Neural progenitor cell (in vitro differentiated cells): Measurements from ENCODE around the gene LILRA6. TPM values are rescaled to one million over a fixed set of nuclear protein-coding genes. Genes with fewer than 3 reads are reported as not detected.

Experiments
- DNase-seq: peaks from one replicate; pipeline ENCODE4 v3.0.0-alpha.2; 2016; ENCODE audit warnings: low spot score
- H2AFZ ChIP-seq: fragments of 200-600 bp; sonication (generic); replicated peaks from 2 replicates; pipeline ENCODE4 v1.6.1; 2016; ENCODE audit warnings: antibody characterized with exemption
- H3F3A ChIP-seq: fragments of 200-600 bp; sonication (generic); 2 replicates; pipeline ENCODE4 v1.6.1; 2016; ENCODE audit warnings: antibody characterized with exemption, low read depth
- H3K27ac ChIP-seq: fragments of 200-600 bp; sonication (generic); 2 replicates; pipeline ENCODE4 v1.5.1; 2016; ENCODE audit warnings: mild to moderate bottlenecking
- H3K27me3 ChIP-seq: fragments of 200-600 bp; sonication (generic); 2 replicates; pipeline ENCODE4 v1.6.1; 2016; ENCODE audit warnings: mild to moderate bottlenecking, moderate library complexity
- H3K36me3 ChIP-seq: fragments of 200-600 bp; sonication (generic); 2 replicates; pipeline ENCODE4 v1.5.1; 2016
- H3K4me1 ChIP-seq: fragments of 200-600 bp; sonication (generic); 2 replicates; pipeline ENCODE4 v1.6.1; 2016; ENCODE audit warnings: mixed run types
- H3K4me2 ChIP-seq: fragments of 200-600 bp; sonication (generic); 2 replicates; pipeline ENCODE4 v1.6.1; 2016
- H3K4me3 ChIP-seq: fragments of 200-600 bp; sonication (generic); 2 replicates; pipeline ENCODE4 v1.5.1; 2016
- H3K79me2 ChIP-seq: fragments of 200-600 bp; sonication (generic); 2 replicates; pipeline ENCODE4 v1.6.1; 2016; ENCODE audit warnings: low read depth
- H3K9ac ChIP-seq: fragments of 200-600 bp; sonication (generic); 2 replicates; pipeline ENCODE4 v1.6.1; 2016
- H3K9me3 ChIP-seq: fragments of 200-600 bp; sonication (generic); 2 replicates; pipeline ENCODE4 v1.5.1; 2016; ENCODE audit warnings: low read depth
- H4K20me1 ChIP-seq: fragments of 200-600 bp; sonication (generic); 2 replicates; pipeline ENCODE4 v1.6.1; 2016; ENCODE audit warnings: low read depth
- H3K27ac Mint-ChIP-seq: 3 replicates; pipeline ENCODE4 v1.8.0; 2021; ENCODE audit warnings: mixed read lengths
- H3K27me3 Mint-ChIP-seq: 2 replicates; pipeline ENCODE4 v1.8.0; 2022; ENCODE audit warnings: low read depth, mild to moderate bottlenecking, inconsistent platforms, moderate library complexity, mixed read lengths; ENCODE audit not compliant: insufficient read depth
- H3K36me3 Mint-ChIP-seq: 3 replicates; pipeline ENCODE4 v1.8.0; 2021; ENCODE audit warnings: mixed read lengths
- H3K4me1 Mint-ChIP-seq: 3 replicates; pipeline ENCODE4 v1.8.0; 2021; ENCODE audit warnings: mixed read lengths
- H3K4me3 Mint-ChIP-seq: 3 replicates; pipeline ENCODE4 v1.8.0; 2021; ENCODE audit warnings: mild to moderate bottlenecking, moderate library complexity, mixed read lengths
- H3K9me3 Mint-ChIP-seq: 3 replicates; pipeline ENCODE4 v1.8.0; 2020; ENCODE audit warnings: mixed read lengths
- EZH2 ChIP-seq: fragments of 200-600 bp; sonication (generic); IDR thresholded peaks from 2 replicates; pipeline ENCODE4 v1.6.1; 2017; ENCODE audit warnings: antibody characterized with exemption, mild to moderate bottlenecking, moderate library complexity
- EZH2phosphoT487 ChIP-seq: fragments of 200-600 bp; sonication (generic); IDR thresholded peaks from 2 replicates; pipeline ENCODE4 v1.6.1; 2017; ENCODE audit warnings: antibody characterized with exemption
- total RNA-seq: library from RNA; depleted of rRNA; stranded (reverse); fragments of >200 nt; gene quantifications from 2 replicates; pipeline ENCODE4 v1.2.3, GENCODE V29; 2015; ENCODE audit warnings: low replicate concordance
- TF ChIP-seq, protein P1 (sequence below): fragments of 200-600 bp; sonication (generic); IDR thresholded peaks from 2 replicates; pipeline ENCODE4 v1.5.1; 2017; ENCODE audit warnings: antibody characterized with exemption, mild to moderate bottlenecking

Gene LILRA6
- total RNA-seq, 1 donor from 2014 or later = not detected

DNA sequence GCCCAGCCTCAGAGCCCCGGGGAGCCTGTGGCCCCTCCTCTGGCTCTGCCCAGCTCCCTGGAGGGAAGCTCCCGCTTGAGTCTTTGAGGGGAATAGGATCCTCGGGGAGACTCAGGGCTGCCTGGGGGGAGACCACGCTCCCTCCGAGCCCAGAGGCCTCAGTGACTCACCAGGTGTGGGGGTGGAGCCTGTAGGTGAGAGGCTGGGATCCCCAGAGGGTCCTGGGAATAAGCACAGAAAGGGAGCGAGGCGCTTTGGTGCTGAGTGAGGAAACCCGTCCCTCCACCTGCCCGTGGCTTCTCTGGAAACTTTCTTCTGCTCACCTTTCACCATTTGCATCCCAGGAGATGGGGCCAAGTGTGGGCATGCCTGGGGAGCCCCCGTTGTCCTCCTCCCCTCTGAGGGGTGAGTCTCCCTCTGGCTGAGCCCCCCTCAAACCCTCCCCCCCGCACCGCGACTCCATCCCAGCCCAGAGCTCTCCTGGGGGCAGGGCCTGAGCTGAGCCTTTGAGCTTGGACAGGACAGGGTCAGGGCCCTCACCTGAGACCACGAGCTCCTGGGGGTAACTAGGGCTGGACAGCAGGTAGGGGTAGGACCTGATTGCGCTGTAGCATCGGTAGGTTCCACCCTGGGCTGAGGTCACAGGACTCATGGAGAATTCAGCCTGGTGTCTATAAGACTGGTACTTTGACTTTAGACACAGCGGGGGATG lies 11.8 kb upstream of the LILRA6 start:
- H3K9me3 Mint-ChIP-seq = no peaks in the 10 kb centered on the region
- Histone ChIP-seq H3K9me3 (no peaks in the 10 kb centered on the region), H3K27ac (no peak overlapping the region), H3K4me2 (no peak overlapping the region), H3K4me3 (no peak overlapping the region), H3K27me3 (peaks cover 12% of the 10 kb centered on the region), H3K79me2 (no peaks in the 10 kb centered on the region), H3K4me1 (no peaks in the 10 kb centered on the region), H3F3A (no peaks in the 10 kb centered on the region), H4K20me1 (no peaks in the 10 kb centered on the region), H3K36me3 (no peaks in the 10 kb centered on the region), H3K9ac (no peak overlapping the region), H2AFZ (no peak overlapping the region)
- H3K36me3 Mint-ChIP-seq = peaks cover 3% of the 10 kb centered on the region
- H3K27ac Mint-ChIP-seq = no peak overlapping the region
- H3K4me3 Mint-ChIP-seq = no peak overlapping the region
- DNase-seq = no peak
- peaks cover 7% of the 10 kb centered on the region for H3K4me1 Mint-ChIP-seq
- TF ChIP-seq, protein P1, sequence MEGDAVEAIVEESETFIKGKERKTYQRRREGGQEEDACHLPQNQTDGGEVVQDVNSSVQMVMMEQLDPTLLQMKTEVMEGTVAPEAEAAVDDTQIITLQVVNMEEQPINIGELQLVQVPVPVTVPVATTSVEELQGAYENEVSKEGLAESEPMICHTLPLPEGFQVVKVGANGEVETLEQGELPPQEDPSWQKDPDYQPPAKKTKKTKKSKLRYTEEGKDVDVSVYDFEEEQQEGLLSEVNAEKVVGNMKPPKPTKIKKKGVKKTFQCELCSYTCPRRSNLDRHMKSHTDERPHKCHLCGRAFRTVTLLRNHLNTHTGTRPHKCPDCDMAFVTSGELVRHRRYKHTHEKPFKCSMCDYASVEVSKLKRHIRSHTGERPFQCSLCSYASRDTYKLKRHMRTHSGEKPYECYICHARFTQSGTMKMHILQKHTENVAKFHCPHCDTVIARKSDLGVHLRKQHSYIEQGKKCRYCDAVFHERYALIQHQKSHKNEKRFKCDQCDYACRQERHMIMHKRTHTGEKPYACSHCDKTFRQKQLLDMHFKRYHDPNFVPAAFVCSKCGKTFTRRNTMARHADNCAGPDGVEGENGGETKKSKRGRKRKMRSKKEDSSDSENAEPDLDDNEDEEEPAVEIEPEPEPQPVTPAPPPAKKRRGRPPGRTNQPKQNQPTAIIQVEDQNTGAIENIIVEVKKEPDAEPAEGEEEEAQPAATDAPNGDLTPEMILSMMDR = no peak
- TF ChIP-seq EZH2 (no peak), EZH2phosphoT487 (no peak)
- H3K27me3 Mint-ChIP-seq = peaks cover 17% of the 10 kb centered on the region

DNA sequence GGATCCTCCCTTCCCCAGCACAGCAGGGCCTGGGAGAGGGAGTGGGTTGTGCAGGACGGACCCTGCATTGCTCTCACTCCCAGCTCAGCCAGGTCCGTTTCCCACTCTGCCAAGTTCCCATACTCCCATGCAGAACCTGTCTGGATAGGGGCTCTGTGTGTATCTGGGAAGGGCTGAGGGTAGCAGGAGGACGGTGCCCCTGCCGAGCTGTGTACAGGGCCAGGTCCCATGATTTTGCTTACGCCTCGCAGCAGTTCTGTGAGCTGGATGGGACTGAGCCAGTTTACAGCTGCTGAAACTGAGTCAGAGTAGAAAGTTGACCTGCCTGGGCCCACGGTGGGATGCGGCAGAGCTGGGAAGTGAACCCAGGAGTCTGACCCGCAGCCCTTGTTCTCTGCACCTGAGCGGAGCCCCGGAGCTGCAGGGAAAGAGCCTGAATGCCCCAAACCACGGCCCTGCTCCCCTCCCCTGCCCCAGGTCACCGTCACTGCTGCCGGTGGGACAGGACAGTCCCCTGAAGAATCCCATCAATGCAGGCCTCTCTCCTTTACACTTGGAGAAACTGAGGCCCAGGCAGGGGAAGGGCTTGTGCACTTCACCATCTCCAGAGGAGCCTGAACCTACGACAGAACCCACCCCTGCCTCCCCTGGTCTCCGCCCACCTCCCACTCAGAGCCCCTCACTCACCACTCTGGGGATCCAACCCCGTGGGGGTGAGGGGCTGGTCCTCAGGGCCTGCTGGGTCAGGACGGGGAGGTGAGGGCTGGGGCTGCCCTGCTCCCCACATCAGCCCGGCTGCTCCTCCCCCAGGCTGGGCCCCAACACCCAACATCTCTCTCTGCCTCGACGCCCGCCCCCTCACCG lies 11.0 kb upstream of the LILRA6 start:
- H3K4me1 ChIP-seq = no peaks in the 10 kb centered on the region
- no peak overlapping the region for H3K4me3 ChIP-seq
- H3K27ac Mint-ChIP-seq = no peak overlapping the region
- no peak for TF ChIP-seq EZH2phosphoT487
- no peak for TF ChIP-seq EZH2
- TF ChIP-seq, protein P1 = no peak
- H3K36me3 ChIP-seq = no peaks in the 10 kb centered on the region
- no peak overlapping the region for H3K27ac ChIP-seq
- peaks cover 17% of the 10 kb centered on the region for H3K27me3 Mint-ChIP-seq
- H3K9me3 Mint-ChIP-seq = no peaks in the 10 kb centered on the region
- peaks cover 16% of the 10 kb centered on the region for H3K27me3 ChIP-seq
- H3K4me2 ChIP-seq = no peak overlapping the region
- no peaks in the 10 kb centered on the region for H4K20me1 ChIP-seq
- H3K9me3 ChIP-seq = no peaks in the 10 kb centered on the region
- DNase-seq = no peak
- H2AFZ ChIP-seq = no peak overlapping the region
- no peak overlapping the region for H3K4me3 Mint-ChIP-seq
- peaks cover 7% of the 10 kb centered on the region for H3K4me1 Mint-ChIP-seq
- H3K79me2 ChIP-seq = no peaks in the 10 kb centered on the region
- H3F3A ChIP-seq = no peaks in the 10 kb centered on the region
- peaks cover 3% of the 10 kb centered on the region for H3K36me3 Mint-ChIP-seq
- no peak overlapping the region for H3K9ac ChIP-seq

DNA sequence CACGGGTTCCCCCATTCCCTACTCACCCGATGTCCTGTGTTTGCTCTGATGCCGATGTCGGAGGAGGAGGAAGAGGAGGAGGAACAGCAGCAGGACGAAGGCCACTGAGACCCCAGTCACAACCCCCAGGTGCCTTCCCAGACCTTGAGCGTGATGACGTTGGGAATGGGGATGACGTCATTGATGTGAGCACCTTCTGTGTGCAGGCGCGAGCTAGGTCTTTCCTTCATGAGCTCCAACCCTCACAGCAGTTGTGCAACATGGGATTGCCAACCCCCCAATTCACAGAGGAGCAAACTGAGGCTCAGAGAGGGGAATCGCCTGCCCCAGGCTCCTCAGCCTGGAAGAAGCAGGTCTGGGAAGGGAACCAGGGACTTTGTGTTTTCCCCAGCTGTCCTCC lies 10.3 kb upstream of the LILRA6 start:
- DNase-seq = no peak
- TF ChIP-seq, protein P1 = no peak
- no peak for TF ChIP-seq EZH2
- no peak for TF ChIP-seq EZH2phosphoT487
- no peaks in the 10 kb centered on the region for H3F3A ChIP-seq
- no peaks in the 10 kb centered on the region for H3K36me3 ChIP-seq
- no peak overlapping the region for H3K9ac ChIP-seq
- Mint-ChIP-seq H3K4me3 (peak overlapping the region; percentile 15), H3K4me1 (peaks cover 8% of the 10 kb centered on the region), H3K27ac (peak overlapping the region; percentile 29), H3K36me3 (peaks cover 3% of the 10 kb centered on the region), H3K27me3 (peaks cover 16% of the 10 kb centered on the region), H3K9me3 (no peaks in the 10 kb centered on the region)
- peaks cover 16% of the 10 kb centered on the region for H3K27me3 ChIP-seq
- no peak overlapping the region for H3K4me2 ChIP-seq
- no peak overlapping the region for H3K27ac ChIP-seq
- H3K4me3 ChIP-seq = no peak overlapping the region
- H3K79me2 ChIP-seq = no peaks in the 10 kb centered on the region
- H3K4me1 ChIP-seq = no peaks in the 10 kb centered on the region
- no peaks in the 10 kb centered on the region for H4K20me1 ChIP-seq
- H3K9me3 ChIP-seq = no peaks in the 10 kb centered on the region
- H2AFZ ChIP-seq = no peak overlapping the region
